ENCODE data around the gene PTCD2.

DNA sequence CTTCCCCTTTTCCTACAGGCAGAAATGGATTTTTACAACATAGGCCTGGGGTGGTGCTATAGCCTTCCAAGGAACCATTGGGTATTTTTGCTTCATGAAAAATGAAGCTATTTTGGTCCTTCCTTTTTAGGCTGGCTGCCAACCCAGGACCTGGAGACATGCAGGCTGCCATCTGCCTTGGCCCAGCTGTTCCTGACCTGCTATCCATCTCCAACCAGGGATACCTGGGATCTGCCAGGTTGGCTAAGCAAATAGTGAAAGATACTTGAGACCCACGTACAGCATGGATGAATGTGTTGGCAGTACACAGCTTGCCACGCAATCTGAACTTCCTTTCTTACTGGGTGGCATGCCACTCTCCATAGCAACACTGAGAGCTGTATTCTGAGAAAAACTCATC lies 31.2 kb upstream of the PTCD2 start:
- no peak for TF ChIP-seq POLR2A (IDR thresholded peaks at IDR 0.05)
- TF ChIP-seq, protein P1, sequence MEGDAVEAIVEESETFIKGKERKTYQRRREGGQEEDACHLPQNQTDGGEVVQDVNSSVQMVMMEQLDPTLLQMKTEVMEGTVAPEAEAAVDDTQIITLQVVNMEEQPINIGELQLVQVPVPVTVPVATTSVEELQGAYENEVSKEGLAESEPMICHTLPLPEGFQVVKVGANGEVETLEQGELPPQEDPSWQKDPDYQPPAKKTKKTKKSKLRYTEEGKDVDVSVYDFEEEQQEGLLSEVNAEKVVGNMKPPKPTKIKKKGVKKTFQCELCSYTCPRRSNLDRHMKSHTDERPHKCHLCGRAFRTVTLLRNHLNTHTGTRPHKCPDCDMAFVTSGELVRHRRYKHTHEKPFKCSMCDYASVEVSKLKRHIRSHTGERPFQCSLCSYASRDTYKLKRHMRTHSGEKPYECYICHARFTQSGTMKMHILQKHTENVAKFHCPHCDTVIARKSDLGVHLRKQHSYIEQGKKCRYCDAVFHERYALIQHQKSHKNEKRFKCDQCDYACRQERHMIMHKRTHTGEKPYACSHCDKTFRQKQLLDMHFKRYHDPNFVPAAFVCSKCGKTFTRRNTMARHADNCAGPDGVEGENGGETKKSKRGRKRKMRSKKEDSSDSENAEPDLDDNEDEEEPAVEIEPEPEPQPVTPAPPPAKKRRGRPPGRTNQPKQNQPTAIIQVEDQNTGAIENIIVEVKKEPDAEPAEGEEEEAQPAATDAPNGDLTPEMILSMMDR (IDR thresholded peaks at IDR 0.05) = no peak
